ENCODE results near the gene DYNLRB1.

DNA sequence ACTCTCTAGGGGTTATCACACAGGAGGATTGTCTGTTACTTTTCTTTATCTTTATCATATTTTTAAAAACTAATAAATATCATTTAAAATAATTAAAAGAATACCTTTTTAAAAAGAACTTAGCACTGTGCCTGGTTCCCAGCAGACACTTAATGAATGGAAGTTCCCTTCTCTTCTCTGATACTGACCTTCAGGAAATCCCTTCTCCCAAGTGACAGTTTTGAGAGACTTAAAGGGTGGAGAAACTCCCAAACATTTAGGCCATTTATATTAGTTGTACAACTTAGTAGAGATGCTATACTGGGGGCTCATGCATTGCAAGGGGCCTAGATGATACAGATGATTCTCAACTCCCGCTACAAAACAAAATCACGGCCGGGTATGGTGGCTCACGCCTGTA is 60.8 kb downstream of the DYNLRB1 start:
- TF ChIP-seq, protein P1, sequence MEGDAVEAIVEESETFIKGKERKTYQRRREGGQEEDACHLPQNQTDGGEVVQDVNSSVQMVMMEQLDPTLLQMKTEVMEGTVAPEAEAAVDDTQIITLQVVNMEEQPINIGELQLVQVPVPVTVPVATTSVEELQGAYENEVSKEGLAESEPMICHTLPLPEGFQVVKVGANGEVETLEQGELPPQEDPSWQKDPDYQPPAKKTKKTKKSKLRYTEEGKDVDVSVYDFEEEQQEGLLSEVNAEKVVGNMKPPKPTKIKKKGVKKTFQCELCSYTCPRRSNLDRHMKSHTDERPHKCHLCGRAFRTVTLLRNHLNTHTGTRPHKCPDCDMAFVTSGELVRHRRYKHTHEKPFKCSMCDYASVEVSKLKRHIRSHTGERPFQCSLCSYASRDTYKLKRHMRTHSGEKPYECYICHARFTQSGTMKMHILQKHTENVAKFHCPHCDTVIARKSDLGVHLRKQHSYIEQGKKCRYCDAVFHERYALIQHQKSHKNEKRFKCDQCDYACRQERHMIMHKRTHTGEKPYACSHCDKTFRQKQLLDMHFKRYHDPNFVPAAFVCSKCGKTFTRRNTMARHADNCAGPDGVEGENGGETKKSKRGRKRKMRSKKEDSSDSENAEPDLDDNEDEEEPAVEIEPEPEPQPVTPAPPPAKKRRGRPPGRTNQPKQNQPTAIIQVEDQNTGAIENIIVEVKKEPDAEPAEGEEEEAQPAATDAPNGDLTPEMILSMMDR (conservative IDR thresholded peaks at IDR 0.05) = no peak
- TF ChIP-seq ZFX (IDR thresholded peaks at IDR 0.05) = no peak

All from C4-2B (cell line).